H1 (cell line): Measurements from ENCODE around the gene ALG9. TPM values are rescaled to one million over a fixed set of nuclear protein-coding genes. Genes with fewer than 3 reads are reported as not detected.

Experiments
- CTCF ChIA-PET: fragments of 300-600 bp; sonication (Branson Sonifier 250); formaldehyde crosslinking; loops from one replicate; lab custom pipeline; 2021; ENCODE audit not compliant: partially characterized antibody; lab: Charles Lee
- POLR2A ChIA-PET: fragments of 300-600 bp; sonication (Branson Sonifier 250); formaldehyde crosslinking; loops from one replicate; lab custom pipeline; 2021; ENCODE audit warnings: inconsistent platforms; ENCODE audit not compliant: partially characterized antibody; lab: Charles Lee
- DNase-seq, 2 experiments: peaks; one replicate each; pipeline versions ENCODE4 v3.0.0 to v3.0.0-alpha.2; 2010 to 2022; ENCODE audit warnings: low spot score in 2 of 2, low read depth in 1 of 2, mixed read lengths in 1 of 2
- FAIRE-seq: peaks from 2 replicates; lab custom pipeline; 2011; peaks lifted over from hg19 to GRCh38; lab: Jason Lieb, UNC
- H2AFZ ChIP-seq: 2 replicates; pipeline ENCODE4 v1.8.1; 2012; ENCODE audit warnings: low read length, inconsistent platforms
- H2AK5ac ChIP-seq: 2 replicates; pipeline ENCODE4 v1.6.1; 2013; ENCODE audit warnings: low read depth, low read length
- H2BK120ac ChIP-seq: replicated peaks from 2 replicates; pipeline ENCODE3; 2013; ENCODE audit warnings: low read depth, low read length, inconsistent platforms
- H2BK12ac ChIP-seq: 2 replicates; pipeline ENCODE4 v1.6.1; 2013; ENCODE audit warnings: low read depth, low read length
- H2BK15ac ChIP-seq: 2 replicates; pipeline ENCODE4 v1.6.1; 2013; ENCODE audit warnings: low read length
- H2BK20ac ChIP-seq: 2 replicates; pipeline ENCODE4 v1.6.1; 2013; ENCODE audit warnings: low read length
- H2BK5ac ChIP-seq: 2 replicates; pipeline ENCODE4 v1.6.1; 2013; ENCODE audit warnings: low read depth, low read length
- H3K14ac ChIP-seq: 2 replicates; pipeline ENCODE4 v1.6.1; 2013; ENCODE audit warnings: inconsistent platforms; ENCODE audit not compliant: insufficient read length
- H3K18ac ChIP-seq: 2 replicates; pipeline ENCODE4 v1.6.1; 2013; ENCODE audit warnings: low read length; ENCODE audit errors: extremely low read depth
- H3K23ac ChIP-seq: 2 replicates; pipeline ENCODE4 v1.6.1; 2013; ENCODE audit warnings: inconsistent platforms; ENCODE audit not compliant: insufficient read length
- H3K23me2 ChIP-seq: 2 replicates; pipeline ENCODE4 v1.6.1; 2013; ENCODE audit warnings: low read depth, low read length
- H3K27ac ChIP-seq: 2 replicates; pipeline ENCODE4 v1.6.1; 2011; ENCODE audit warnings: low read depth, low read length, inconsistent platforms
- H3K27me3 ChIP-seq, 4 experiments: replicated peaks in 1 of 4; 1 replicate in 1 of 4; 2 replicates in 3 of 4; pipeline versions ENCODE4 v1.6.1 to v1.8.1; 2011 to 2013; ENCODE audit warnings: low read length in 3 of 4, mild to moderate bottlenecking in 3 of 4, inconsistent platforms in 2 of 4, mixed read lengths in 2 of 4, moderate library complexity in 1 of 4; ENCODE audit not compliant: control insufficient read depth in 3 of 4, insufficient read depth in 3 of 4; ENCODE audit errors: extremely low read depth in 1 of 4
- H3K36me3 ChIP-seq, 4 experiments: 2 replicates each; pipeline versions ENCODE4 v1.6.1 to v1.8.1; 2011 to 2013; ENCODE audit warnings: mild to moderate bottlenecking in 4 of 4, low read length in 3 of 4, moderate library complexity in 2 of 4, control low read depth in 1 of 4, inconsistent platforms in 1 of 4; ENCODE audit not compliant: insufficient read depth in 4 of 4, control insufficient read depth in 2 of 4
- H3K4ac ChIP-seq: replicated peaks from 2 replicates; pipeline ENCODE3; 2013; ENCODE audit warnings: low read length, low read depth, mixed read lengths, inconsistent platforms; ENCODE audit not compliant: insufficient read length
- H3K4me1 ChIP-seq, 4 experiments: replicated peaks in 1 of 4; 1 replicate in 1 of 4; 2 replicates in 3 of 4; pipeline versions ENCODE4 v1.6.1 to v1.8.1; 2011 to 2013; ENCODE audit warnings: low read length in 3 of 4, inconsistent platforms in 2 of 4, mixed read lengths in 1 of 4; ENCODE audit not compliant: insufficient read depth in 4 of 4, control insufficient read depth in 3 of 4
- H3K4me2 ChIP-seq, 2 experiments: 2 replicates each; pipeline versions ENCODE4 v1.6.1 to v1.8.1; 2011 to 2013; ENCODE audit warnings: low read depth in 2 of 2, low read length in 2 of 2, control low read depth in 1 of 2, inconsistent platforms in 1 of 2, mild to moderate bottlenecking in 1 of 2; ENCODE audit not compliant: insufficient read depth in 1 of 2
- H3K4me3 ChIP-seq, 4 experiments: fragments of 200-600, 300-600 bp in 1 of 4; sonication (generic), shearing (Covaris generic), sonication (Bioruptor Twin) in 1 of 4; 2 replicates each; pipeline versions ENCODE4 v1.5.1 to v1.8.1; 2011 to 2016; ENCODE audit warnings: low read length in 4 of 4, low read depth in 3 of 4, control low read depth in 2 of 4, inconsistent platforms in 2 of 4, mild to moderate bottlenecking in 2 of 4, mixed read lengths in 1 of 4, moderate library complexity in 1 of 4; ENCODE audit not compliant: insufficient read depth in 2 of 4; ENCODE audit errors: extremely low read depth in 1 of 4
- H3K56ac ChIP-seq: replicated peaks from 2 replicates; pipeline ENCODE3; 2013; ENCODE audit warnings: low read depth, mild to moderate bottlenecking, mixed read lengths, low read length, inconsistent platforms; ENCODE audit not compliant: insufficient read length
- H3K79me1 ChIP-seq: 2 replicates; pipeline ENCODE4 v1.6.1; 2013; ENCODE audit warnings: low read depth, low read length, control low read depth
- H3K79me2 ChIP-seq, 2 experiments: 2 replicates each; pipeline versions ENCODE4 v1.6.1 to v1.8.1; 2012 to 2013; ENCODE audit warnings: low read length in 2 of 2, mild to moderate bottlenecking in 2 of 2, inconsistent platforms in 1 of 2; ENCODE audit not compliant: insufficient read depth in 2 of 2, control insufficient read depth in 1 of 2
- H3K9ac ChIP-seq, 4 experiments: replicated peaks in 1 of 4; 1 replicate in 1 of 4; 2 replicates in 3 of 4; pipeline versions ENCODE4 v1.6.1 to v1.8.1; 2011 to 2013; ENCODE audit warnings: low read depth in 3 of 4, low read length in 3 of 4, control low read depth in 2 of 4, mild to moderate bottlenecking in 2 of 4, moderate library complexity in 2 of 4, inconsistent platforms in 1 of 4; ENCODE audit errors: extremely low read depth in 1 of 4
- H3K9me3 ChIP-seq, 2 experiments: 2 replicates each; pipeline versions ENCODE4 v1.6.1 to v1.8.1; 2012 to 2013; ENCODE audit warnings: mild to moderate bottlenecking in 2 of 2, moderate library complexity in 2 of 2, control low read depth in 1 of 2, inconsistent platforms in 1 of 2, low read depth in 1 of 2, low read length in 1 of 2, mixed read lengths in 1 of 2; ENCODE audit not compliant: insufficient read depth in 2 of 2
- H4K20me1 ChIP-seq, 2 experiments: replicated peaks in 1 of 2; 2 replicates each; pipeline versions ENCODE3 to v1.8.1; 2011 to 2013; ENCODE audit warnings: inconsistent platforms in 2 of 2, low read length in 2 of 2, mild to moderate bottlenecking in 1 of 2; ENCODE audit not compliant: insufficient read depth in 2 of 2, control insufficient read depth in 1 of 2
- H4K5ac ChIP-seq: 2 replicates; pipeline ENCODE4 v1.6.1; 2013; ENCODE audit warnings: low read length, low read depth, mixed read lengths, inconsistent platforms; ENCODE audit not compliant: insufficient read length
- H4K8ac ChIP-seq: 2 replicates; pipeline ENCODE4 v1.8.0; 2013; ENCODE audit warnings: mild to moderate bottlenecking, moderate library complexity, low read length, inconsistent platforms; ENCODE audit not compliant: insufficient read depth; ENCODE audit errors: extremely low read depth
- H4K91ac ChIP-seq: replicated peaks from 2 replicates; pipeline ENCODE3; 2013; ENCODE audit warnings: low read length, mixed read lengths, inconsistent platforms; ENCODE audit not compliant: insufficient read length
- BACH1 ChIP-seq: IDR thresholded peaks from 2 replicates; pipeline ENCODE4 v1.6.1; 2012; ENCODE audit warnings: low read length, improper control_type of control experiment
- EZH2 ChIP-seq: fragments of 200-600 bp; sonication (generic); IDR thresholded peaks from 2 replicates; pipeline ENCODE4 v1.7.1; 2012; ENCODE audit warnings: low read depth, mild to moderate bottlenecking, moderate library complexity, low read length, inconsistent platforms; ENCODE audit not compliant: severe bottlenecking
- HDAC2 ChIP-seq, 2 experiments: fragments of 300-600 bp in 1 of 2; sonication (generic) in 1 of 2; IDR thresholded peaks; 2 replicates each; pipeline ENCODE4 v1.6.1; 2011 to 2012; ENCODE audit warnings: low read depth in 2 of 2, low read length in 2 of 2, mild to moderate bottlenecking in 2 of 2, moderate library complexity in 2 of 2, borderline replicate concordance in 1 of 2, inconsistent platforms in 1 of 2
- KDM1A ChIP-seq: fragments of 200-600, 300-600 bp; sonication (generic); IDR thresholded peaks from 2 replicates; pipeline ENCODE4 v1.7.1; 2016; ENCODE audit warnings: mild to moderate bottlenecking, low read length, borderline replicate concordance
- WGBS, 2 experiments: shearing (Covaris generic) in 1 of 2; methylation state at CpG; one replicate each; pipeline versions ENCODE4 v1.1.6 to v1.1.7; 2013 to 2015; ENCODE audit warnings: low lambda C conversion rate in 2 of 2, mixed read lengths in 2 of 2, inconsistent platforms in 1 of 2, low coverage in 1 of 2, missing lambda C conversion rate in 1 of 2; ENCODE audit not compliant: insufficient replicate concordance in 2 of 2, insufficient coverage in 1 of 2, insufficient read length in 1 of 2; ENCODE audit errors: extremely low coverage in 1 of 2, missing lambda C conversion rate in 1 of 2; 5-methylcytosine and 5-hydroxymethylcytosine counted together
- polyA plus RNA-seq, 7 experiments: library from polyadenylated mRNA; depleted of rRNA in 3 of 7; stranded (reverse) in 5 of 7; unstranded in 2 of 7; fragments of >200 nt in 5 of 7; fragments of 200-250 nt in 2 of 7; gene quantifications; 1 replicate in 5 of 7; 2 replicates in 1 of 7; 4 replicates in 1 of 7; pipeline versions ENCODE4 v1.2.1 to v1.2.3, GENCODE V29; 2011 to 2013; ENCODE audit warnings: missing spikeins in 2 of 7, mixed read lengths in 2 of 7
- total RNA-seq: library from RNA; stranded (reverse); fragmentation: NEBNext Ultra II Directional; extraction: Animal tissue kit (Norgen Biotek cat#: 25700); gene quantifications from 2 replicates; pipeline ENCODE4 v1.2.1, GENCODE V29; 2021

Gene ALG9
- total and polyA plus RNA-seq, 2 of the 8 experiments (the other 6 are each of a cell fraction or from before 2014, with no cell fraction given) = 23.5 to 24.5 TPM

DNA sequence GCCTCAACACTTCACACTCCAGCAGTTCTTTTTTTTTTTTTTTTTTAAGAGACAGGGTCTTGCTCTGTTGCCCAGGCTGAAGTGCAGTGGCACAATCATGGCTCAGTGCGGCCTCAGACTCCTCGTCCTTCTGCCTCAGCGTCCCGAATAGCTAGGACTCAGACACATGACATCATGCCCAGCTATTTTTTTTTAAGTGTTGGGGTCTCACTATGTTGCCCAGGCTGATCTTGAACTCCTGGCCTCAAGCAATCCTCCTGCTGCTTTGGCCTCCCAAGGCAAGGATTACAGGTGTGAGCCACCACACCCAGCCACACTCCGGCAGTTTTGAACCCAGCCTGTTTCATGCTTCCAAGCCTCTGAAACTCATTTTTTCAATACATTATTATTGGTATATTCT, 108.9 kb downstream of the ALG9 start:
- Histone ChIP-seq H2BK12ac (no peak overlapping the region), H3K56ac (no peak overlapping the region), H3K79me2 (peaks cover 0 to 25% of the 10 kb centered on the region in 2 experiments; a peak in 2 of 4 replicates), H3K9me3 (no peaks in the 10 kb centered on the region), H4K20me1 (peaks cover 2 to 3% of the 10 kb centered on the region in 2 experiments), H3K4me2 (no peak overlapping the region), H2BK5ac (no peak overlapping the region), H3K14ac (no peak overlapping the region), H3K4ac (no peak overlapping the region), H3K23me2 (peaks cover 6% of the 10 kb centered on the region), H4K5ac (no peak overlapping the region), H3K79me1 (no peaks in the 10 kb centered on the region; the same call in 1 of the 2 replicates), H2AK5ac (no peak overlapping the region), H3K18ac (no peak overlapping the region), H3K27me3 (no peaks in the 10 kb centered on the region), H3K4me1 (peaks cover 0 to 4% (median 2%) of the 10 kb centered on the region in 4 experiments; a peak in 4 of 7 replicates), H2BK120ac (no peak overlapping the region), H4K91ac (no peak overlapping the region), H2BK20ac (no peak overlapping the region), H3K9ac (no peak overlapping the region), H2AFZ (no peak overlapping the region), H3K4me3 (no peak overlapping the region), H3K23ac (no peak overlapping the region), H2BK15ac (no peak overlapping the region), H4K8ac (no peak overlapping the region), H3K36me3 (peaks cover 2 to 55% (median 36%) of the 10 kb centered on the region in 4 experiments), H3K27ac (no peak overlapping the region)
- DNase-seq (no peak), FAIRE-seq (no peak)
- ChIA-PET CTCF (interaction anchor here (0.5 to 11.4 kb wide), 10 partner anchors 15 to 1639 kb away, joined by 3 to 106 read pairs (median 3); no protein-coding TSS in a partner anchor), POLR2A (interaction anchor here (0.9 to 3.0 kb wide), 5 partner anchors 8 to 65 kb away, joined by 3 to 10 read pairs (median 4); no protein-coding TSS in a partner anchor)
- peak; percentile 30; the same call in 1 of the 2 replicates for TF ChIP-seq KDM1A
- no peak for TF ChIP-seq EZH2
- TF ChIP-seq BACH1 = no peak
- no peak for TF ChIP-seq HDAC2 (IDR thresholded peaks at IDR 0.05; ENCODE audit: borderline replicate concordance in 1 of 2, low read depth in 2 of 2, low read length in 2 of 2)
- WGBS, 2 experiments = 98% methylated on average over 5 of the region's 5 CpGs; no CpG with 5 or more reads in 1 of the 2 experiments
